OCI-LY7 (cell line): Measurements from ENCODE around the gene FFAR2. TPM values are rescaled to one million over a fixed set of nuclear protein-coding genes. Genes with fewer than 3 reads are reported as not detected.

ENCODE experiments used
- BruUV-seq: library from RNA; stranded (reverse); fragments of 400-500 nt; replicated peaks from 2 replicates; lab custom pipeline; 2021; lab: Mats Ljungman, UMichigan
- CTCF ChIA-PET: fragments of 300-600 bp; sonication (Branson Sonifier 250); formaldehyde crosslinking; loops from one replicate; lab custom pipeline; 2022; ENCODE audit warnings: antibody characterized with exemption; ENCODE audit not compliant: unreplicated experiment; lab: Charles Lee
- POLR2A ChIA-PET: fragments of 300-600 bp; sonication (Branson Sonifier 250); formaldehyde crosslinking; loops from one replicate; lab custom pipeline; 2022; ENCODE audit warnings: antibody characterized with exemption; lab: Charles Lee
- DNase-seq: peaks from one replicate; pipeline ENCODE4 v3.0.0-alpha.2; 2015; ENCODE audit warnings: low spot score
- H2AFZ ChIP-seq: fragments of 200-600 bp; sonication (generic), shearing (Covaris generic); 2 replicates; pipeline ENCODE4 v1.6.1; 2014; ENCODE audit warnings: mild to moderate bottlenecking, antibody characterized with exemption, low read length, moderate library complexity
- H3K27ac ChIP-seq: fragments of 200-600 bp; sonication (generic); 2 replicates; pipeline ENCODE4 v1.5.1; 2014; ENCODE audit warnings: mixed run types, low read depth, mild to moderate bottlenecking, moderate library complexity, low read length, inconsistent platforms; ENCODE audit not compliant: poor library complexity, severe bottlenecking
- H3K36me3 ChIP-seq: fragments of 200-600 bp; sonication (generic); 2 replicates; pipeline ENCODE4 v1.6.1; 2014; ENCODE audit warnings: mild to moderate bottlenecking, antibody characterized with exemption, low read length, moderate library complexity, mixed read lengths; ENCODE audit not compliant: insufficient read depth
- H3K4me1 ChIP-seq: fragments of 200-600 bp; sonication (generic); 2 replicates; pipeline ENCODE4 v1.5.1; 2014; ENCODE audit warnings: mild to moderate bottlenecking, low read length; ENCODE audit not compliant: insufficient read depth, poor library complexity, severe bottlenecking
- H3K4me2 ChIP-seq: fragments of 200-600 bp; sonication (generic); 2 replicates; pipeline ENCODE4 v1.6.1; 2014; ENCODE audit warnings: mild to moderate bottlenecking, low read length
- H3K4me3 ChIP-seq: fragments of 200-600 bp; sonication (generic); 2 replicates; pipeline ENCODE4 v1.5.1; 2014; ENCODE audit warnings: mild to moderate bottlenecking, low read depth, low read length; ENCODE audit not compliant: poor library complexity, severe bottlenecking
- H3K79me2 ChIP-seq: fragments of 200-600 bp; sonication (generic); 2 replicates; pipeline ENCODE4 v1.6.1; 2016; ENCODE audit warnings: low read depth, mild to moderate bottlenecking, low read length, moderate library complexity, mixed read lengths; ENCODE audit not compliant: insufficient read depth
- H3K9me2 ChIP-seq: fragments of 200-600 bp; sonication (generic); 2 replicates; pipeline ENCODE4 v1.6.1; 2016; ENCODE audit warnings: mild to moderate bottlenecking, low read length, mixed read lengths; ENCODE audit not compliant: insufficient read depth
- H3K9me3 ChIP-seq: fragments of 200-600 bp; sonication (generic); 2 replicates; pipeline ENCODE4 v1.6.1; 2014; ENCODE audit warnings: mild to moderate bottlenecking, mixed run types, low read length, mixed read lengths
- H4K20me1 ChIP-seq: fragments of 200-600 bp; sonication (generic); 2 replicates; pipeline ENCODE4 v1.6.1; 2014; ENCODE audit warnings: mild to moderate bottlenecking, antibody characterized with exemption, low read length, moderate library complexity, mixed read lengths; ENCODE audit not compliant: insufficient read depth
- CTCF ChIP-seq: fragments of 200-600 bp; sonication (generic); conservative IDR thresholded peaks from 2 replicates; pipeline ENCODE4 v1.5.1; 2014; ENCODE audit warnings: mild to moderate bottlenecking, antibody characterized with exemption, low read length, moderate library complexity, mixed read lengths
- EZH2phosphoT487 ChIP-seq: fragments of 200-600 bp; sonication (generic); IDR thresholded peaks from 2 replicates; pipeline ENCODE4 v1.6.1; 2018; ENCODE audit warnings: low read depth, borderline replicate concordance, mild to moderate bottlenecking, mixed run types, antibody characterized with exemption, low read length, moderate library complexity, mixed read lengths
- intact Hi-C: fragments of 100-400 bp; cut with micrococcal nuclease; formaldehyde crosslinking; loops from one replicate; pipeline ENCODE4 v1.10.0; 2022; ENCODE audit not compliant: unreplicated experiment
- total RNA-seq, 2 experiments: library from RNA; depleted of rRNA in 1 of 2; stranded (reverse); fragments of >200 nt in 1 of 2; shearing (Covaris generic) in 1 of 2; gene quantifications; 2 replicates each; pipeline ENCODE4 v1.2.3, GENCODE V29; 2014 to 2022

Gene FFAR2
- total RNA-seq, 2 experiments from 2014 or later, result not detected

- no peak overlapping the region for H3K4me3 ChIP-seq
- intact Hi-C loops, result no loop called here
- H2AFZ ChIP-seq, result no peak overlapping the region
- no peaks in the 10 kb centered on the region for H4K20me1 ChIP-seq
- no peak for DNase-seq
- CTCF ChIA-PET, result no interaction called here
- TF ChIP-seq EZH2phosphoT487 (no peak), CTCF (no peak)
- no peak overlapping the region for H3K27ac ChIP-seq
- H3K4me1 ChIP-seq, result no peaks in the 10 kb centered on the region
- H3K9me3 ChIP-seq, result no peaks in the 10 kb centered on the region
- no peaks in the 10 kb centered on the region for H3K79me2 ChIP-seq
- BruUV-seq, result no TSS peak
- no peaks in the 10 kb centered on the region for H3K9me2 ChIP-seq
- POLR2A ChIA-PET, result no interaction called here
- H3K36me3 ChIP-seq, result no peaks in the 10 kb centered on the region
- H3K4me2 ChIP-seq, result no peak overlapping the region
Observed at GRCh38 chr19:35414442-35414841, 33.6 kb upstream of the FFAR2 start.

GRCh38 chr19:35416331-35416730 is 31.7 kb upstream of the FFAR2 start:
- TF ChIP-seq EZH2phosphoT487 (no peak), CTCF (no peak)
- H3K79me2 ChIP-seq, result no peaks in the 10 kb centered on the region
- H3K4me2 ChIP-seq, result no peak overlapping the region
- no peak overlapping the region for H3K4me3 ChIP-seq
- intact Hi-C loops, result no loop called here
- no TSS peak for BruUV-seq
- H3K9me2 ChIP-seq, result no peaks in the 10 kb centered on the region
- H2AFZ ChIP-seq, result no peak overlapping the region
- no peaks in the 10 kb centered on the region for H3K9me3 ChIP-seq
- ChIA-PET CTCF (no interaction called here), POLR2A (no interaction called here)
- H3K4me1 ChIP-seq, result no peaks in the 10 kb centered on the region
- no peak for DNase-seq
- no peaks in the 10 kb centered on the region for H3K36me3 ChIP-seq
- no peak overlapping the region for H3K27ac ChIP-seq
- no peaks in the 10 kb centered on the region for H4K20me1 ChIP-seq

GRCh38 chr19:35417278-35417677 is 30.8 kb upstream of the FFAR2 start:
- no peaks in the 10 kb centered on the region for H3K36me3 ChIP-seq
- no peaks in the 10 kb centered on the region for H3K9me3 ChIP-seq
- BruUV-seq, result no TSS peak
- H4K20me1 ChIP-seq, result no peaks in the 10 kb centered on the region
- H3K4me2 ChIP-seq, result no peak overlapping the region
- no peaks in the 10 kb centered on the region for H3K79me2 ChIP-seq
- no peak for TF ChIP-seq EZH2phosphoT487
- TF ChIP-seq CTCF, result no peak
- intact Hi-C loops, result no loop called here
- no peak overlapping the region for H2AFZ ChIP-seq
- ChIA-PET POLR2A (no interaction called here), CTCF (no interaction called here)
- H3K9me2 ChIP-seq, result no peaks in the 10 kb centered on the region
- no peak for DNase-seq
- no peaks in the 10 kb centered on the region for H3K4me1 ChIP-seq
- no peak overlapping the region for H3K4me3 ChIP-seq
- H3K27ac ChIP-seq, result no peak overlapping the region
